ENCODE results near the gene HEXIM1. TPM values are rescaled to one million over a fixed set of nuclear protein-coding genes. Genes with fewer than 3 reads are reported as not detected.

Gene HEXIM1
- total RNA-seq, 4 donors from 2014 or later = 14.5 to 20.5 (median 16.1) TPM

DNA sequence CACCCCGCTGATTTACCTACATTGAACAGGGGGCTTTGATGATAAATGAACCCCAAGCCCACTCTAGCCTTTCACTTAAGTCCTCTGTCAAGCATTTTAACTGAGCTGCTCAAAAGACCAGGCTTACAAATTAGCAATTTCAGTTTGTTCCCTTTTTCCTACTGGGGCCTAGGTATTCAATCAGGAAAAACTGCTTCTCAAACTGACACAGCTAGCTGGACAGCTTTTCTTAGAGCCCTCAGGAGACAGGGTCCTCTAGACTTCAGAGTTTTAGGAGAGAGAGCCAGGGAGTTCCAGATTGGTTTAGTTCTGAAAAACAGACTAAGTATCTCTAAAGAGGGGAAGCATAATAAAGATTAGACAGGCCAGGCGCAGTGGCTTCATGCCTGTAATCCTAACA, 7.2 kb downstream of the HEXIM1 start:
- TF ChIP-seq, protein P1, sequence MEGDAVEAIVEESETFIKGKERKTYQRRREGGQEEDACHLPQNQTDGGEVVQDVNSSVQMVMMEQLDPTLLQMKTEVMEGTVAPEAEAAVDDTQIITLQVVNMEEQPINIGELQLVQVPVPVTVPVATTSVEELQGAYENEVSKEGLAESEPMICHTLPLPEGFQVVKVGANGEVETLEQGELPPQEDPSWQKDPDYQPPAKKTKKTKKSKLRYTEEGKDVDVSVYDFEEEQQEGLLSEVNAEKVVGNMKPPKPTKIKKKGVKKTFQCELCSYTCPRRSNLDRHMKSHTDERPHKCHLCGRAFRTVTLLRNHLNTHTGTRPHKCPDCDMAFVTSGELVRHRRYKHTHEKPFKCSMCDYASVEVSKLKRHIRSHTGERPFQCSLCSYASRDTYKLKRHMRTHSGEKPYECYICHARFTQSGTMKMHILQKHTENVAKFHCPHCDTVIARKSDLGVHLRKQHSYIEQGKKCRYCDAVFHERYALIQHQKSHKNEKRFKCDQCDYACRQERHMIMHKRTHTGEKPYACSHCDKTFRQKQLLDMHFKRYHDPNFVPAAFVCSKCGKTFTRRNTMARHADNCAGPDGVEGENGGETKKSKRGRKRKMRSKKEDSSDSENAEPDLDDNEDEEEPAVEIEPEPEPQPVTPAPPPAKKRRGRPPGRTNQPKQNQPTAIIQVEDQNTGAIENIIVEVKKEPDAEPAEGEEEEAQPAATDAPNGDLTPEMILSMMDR (IDR thresholded peaks at IDR 0.05; ENCODE audit: low read depth) = no peak

DNA sequence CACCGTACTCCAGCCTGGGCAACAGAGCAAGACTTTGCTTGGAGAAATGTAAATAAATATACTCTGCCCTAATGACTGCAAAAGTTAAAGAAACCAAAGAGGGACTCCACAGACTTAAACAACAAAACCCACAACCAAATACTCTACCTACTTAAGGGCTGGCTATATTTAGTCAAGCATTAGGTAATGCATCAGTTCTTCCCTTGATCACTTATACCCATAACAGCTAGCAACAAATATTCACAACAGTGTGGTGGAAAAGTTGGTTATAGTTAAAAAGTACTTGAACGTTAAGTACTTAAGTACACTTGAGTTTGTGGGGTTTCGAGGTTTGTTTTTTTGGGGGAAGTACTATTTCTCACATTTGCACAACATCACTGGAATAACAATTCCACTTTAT, 8.0 kb downstream of the HEXIM1 start:
- TF ChIP-seq, protein P1 (IDR thresholded peaks at IDR 0.05; ENCODE audit: low read depth) = no peak

DNA sequence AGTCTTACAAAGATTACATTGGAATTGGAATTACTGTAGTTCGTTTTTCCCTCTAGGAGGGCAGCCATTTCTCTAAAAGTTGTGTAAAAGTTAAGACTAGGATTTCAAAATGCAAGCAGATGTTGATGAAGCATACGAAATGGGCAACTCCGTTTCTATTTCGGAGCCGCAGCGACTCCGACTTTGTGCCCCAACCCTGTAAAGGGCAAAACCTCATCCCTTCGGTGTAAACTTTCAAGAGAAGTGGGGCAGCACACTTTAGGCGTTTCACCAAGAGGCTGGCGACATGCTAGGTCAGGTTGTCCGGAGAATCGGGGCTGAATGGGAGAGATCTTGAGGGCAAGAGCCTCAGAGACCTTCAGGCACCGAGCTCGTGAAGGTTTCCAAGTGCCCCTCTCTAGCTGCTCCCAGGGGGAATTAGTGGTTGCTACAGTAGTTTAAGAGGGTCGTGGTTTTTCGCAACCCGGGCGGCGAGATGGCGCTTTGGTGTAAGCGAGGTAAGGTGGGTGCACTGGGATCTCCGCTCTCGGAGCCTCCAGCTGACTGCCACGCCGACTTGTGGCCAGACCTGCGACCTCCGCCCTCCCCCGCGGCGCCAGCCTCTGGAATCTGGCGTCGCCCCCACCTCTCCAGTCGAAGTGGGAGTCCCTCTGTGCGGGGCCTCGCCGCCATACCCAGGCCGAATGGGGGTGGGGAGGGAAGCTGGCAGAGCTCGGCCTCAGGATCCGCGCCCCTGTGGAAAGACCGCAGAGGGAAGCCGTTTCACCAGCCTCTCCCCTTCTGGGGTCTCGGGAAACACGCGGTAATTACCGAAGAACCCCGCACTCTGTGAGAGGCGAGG, 12.4 kb downstream of the HEXIM1 start:
- TF ChIP-seq, protein P1 (IDR thresholded peaks at IDR 0.05; ENCODE audit: low read depth) = no peak

DNA sequence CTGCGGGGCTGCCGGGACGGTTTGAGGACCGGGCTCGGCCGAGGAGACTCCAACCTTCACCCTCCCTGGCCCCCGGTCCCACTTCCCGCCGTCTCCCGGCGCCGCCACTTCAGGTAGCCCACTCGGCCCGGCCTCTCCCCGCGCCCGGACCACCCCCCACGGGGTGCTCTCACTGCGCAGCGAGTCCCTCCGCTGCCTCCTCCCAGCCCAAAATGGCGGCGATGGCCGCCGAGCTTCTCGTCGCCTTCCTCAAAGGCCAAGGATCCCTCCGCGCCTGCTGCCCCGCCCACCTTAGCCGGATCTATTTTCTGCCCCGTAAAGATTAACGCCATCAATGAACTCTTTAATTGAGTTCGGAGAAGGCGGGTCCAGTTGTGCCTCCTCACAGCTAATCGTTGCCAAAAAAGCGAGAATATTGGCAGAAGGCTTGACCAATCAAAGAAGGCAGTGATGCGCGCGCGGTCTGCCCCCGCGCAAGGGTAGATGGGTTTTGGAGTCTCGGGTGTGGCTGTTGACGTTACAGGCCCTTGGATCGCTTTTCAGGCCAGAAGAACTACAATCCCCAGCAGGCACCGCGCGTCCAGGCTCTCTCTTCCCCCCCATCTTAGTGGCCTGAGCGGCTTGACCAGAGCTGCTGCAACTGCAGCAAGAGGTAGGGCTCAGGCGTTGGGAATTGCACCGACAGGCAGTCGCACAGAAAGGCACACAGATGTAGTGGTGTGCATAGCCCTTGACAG, 13.2 kb downstream of the HEXIM1 start, which contains the start of gene HEXIM2:
HEXIM2 (plus strand) TSS at position 588 of the 737 bp plus-strand sequence. CDS start 919 bp downstream, outside the sequence.
- TF ChIP-seq, protein P1 (IDR thresholded peaks at IDR 0.05; ENCODE audit: low read depth) = no peak

DNA sequence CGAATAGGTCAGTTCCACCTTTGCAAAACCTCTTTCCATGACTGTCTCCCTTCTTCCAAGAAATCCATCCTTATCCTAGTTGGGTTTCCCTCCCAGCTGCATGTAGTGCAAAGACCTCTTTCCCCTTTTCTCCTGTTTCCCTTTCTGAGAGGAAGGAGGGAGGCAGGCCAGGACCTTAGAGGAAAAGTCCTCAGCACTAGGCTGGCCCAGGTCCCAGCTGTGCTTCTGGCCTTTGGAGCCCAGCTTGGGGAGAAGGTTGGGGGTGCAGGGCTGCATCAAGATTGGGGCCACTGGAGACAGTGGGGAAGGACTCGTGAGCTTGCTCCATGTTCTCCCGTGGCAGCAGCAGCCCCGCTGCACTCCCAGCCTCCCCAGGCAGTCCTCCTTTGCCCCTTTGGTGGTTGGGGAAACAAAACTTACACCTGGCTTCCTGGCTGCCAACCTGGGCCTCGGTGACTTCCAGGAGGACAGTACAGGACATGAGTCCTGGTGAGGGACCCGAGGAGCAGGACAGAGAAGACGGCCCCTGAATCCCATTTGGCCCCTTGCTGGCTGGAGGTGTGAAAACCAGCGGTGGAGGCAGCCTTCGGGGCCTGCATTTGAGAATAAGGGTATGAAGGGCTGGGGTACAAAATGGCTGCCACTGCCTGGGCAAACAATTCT, 13.9 kb downstream of the HEXIM1 start:
- TF ChIP-seq, protein P1 (IDR thresholded peaks at IDR 0.05; ENCODE audit: low read depth) = no peak

DNA sequence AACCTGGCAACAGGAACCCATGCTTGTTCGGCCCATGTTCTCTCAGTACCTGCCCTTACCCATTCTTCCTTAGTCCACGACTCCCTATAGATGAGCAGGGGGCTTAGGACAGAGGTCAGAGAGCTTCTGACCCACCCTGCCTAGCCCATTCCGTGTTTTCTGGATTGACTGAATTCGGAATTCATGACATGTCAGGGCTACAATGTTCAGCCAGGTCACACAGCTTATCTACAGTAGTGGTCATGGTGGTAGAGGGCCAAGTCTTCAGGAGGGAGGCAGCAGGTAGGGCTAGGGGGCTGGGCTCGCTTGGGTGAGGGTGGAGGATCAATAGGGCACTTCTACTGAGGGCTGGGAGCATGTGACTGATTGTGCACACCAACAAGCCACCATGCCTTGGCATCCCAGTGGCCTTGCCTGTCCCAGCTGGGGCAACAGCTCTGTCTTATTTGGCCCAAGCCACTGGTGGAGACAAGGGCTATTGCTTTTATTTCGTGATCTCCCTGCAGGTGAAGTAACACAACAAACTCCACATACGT, 16.5 kb downstream of the HEXIM1 start:
- TF ChIP-seq, protein P1 (IDR thresholded peaks at IDR 0.05; ENCODE audit: low read depth) = no peak

All from subcutaneous adipose tissue (tissue), 4 donors.